Mesothelial cell of epicardium (in vitro differentiated cells): ENCODE data around the gene DCAF11. TPM values are rescaled to one million over a fixed set of nuclear protein-coding genes. Genes with fewer than 3 reads are reported as not detected.

ENCODE experiments used
- DNase-seq, 2 experiments: peaks; one replicate each; pipeline ENCODE4 v3.0.0; 2021; ENCODE audit warnings: low spot score in 2 of 2; ENCODE audit not compliant: unreplicated experiment in 2 of 2
- H3K27ac Mint-ChIP-seq: 2 replicates; pipeline ENCODE4 v1.8.0; 2021; ENCODE audit warnings: mixed read lengths
- H3K27me3 Mint-ChIP-seq: 2 replicates; pipeline ENCODE4 v1.8.0; 2021; ENCODE audit warnings: low read depth, mixed read lengths
- H3K36me3 Mint-ChIP-seq: 2 replicates; pipeline ENCODE4 v1.8.0; 2021; ENCODE audit warnings: mixed read lengths
- H3K4me1 Mint-ChIP-seq: 2 replicates; pipeline ENCODE4 v1.8.0; 2021; ENCODE audit warnings: mixed read lengths
- H3K4me3 Mint-ChIP-seq: 2 replicates; pipeline ENCODE4 v1.8.0; 2021; ENCODE audit warnings: mild to moderate bottlenecking, moderate library complexity, mixed read lengths
- H3K9me3 Mint-ChIP-seq: 2 replicates; pipeline ENCODE4 v1.8.0; 2021; ENCODE audit warnings: mixed read lengths
- CTCF ChIP-seq: fragments of 200-600 bp; sonication (generic); IDR thresholded peaks from one replicate; pipeline ENCODE4 v1.5.0; 2021; ENCODE audit warnings: antibody characterized with exemption; ENCODE audit not compliant: unreplicated experiment
- total RNA-seq: library from RNA; stranded (reverse); gene quantifications from 3 replicates; pipeline ENCODE4 v1.2.1, GENCODE V29; 2021

The DCAF11 gene
- total RNA-seq, 1 donor from 2014 or later, result 62.3 TPM

GRCh38 chr14:24092505-24093206 is 21.9 kb upstream of the DCAF11 start:
- H3K4me1 Mint-ChIP-seq, result peaks cover 22% of the 10 kb centered on the region
- peak overlapping the region; percentile 81 for H3K4me3 Mint-ChIP-seq
- peak overlapping the region; percentile 11 for H3K27ac Mint-ChIP-seq
- H3K36me3 Mint-ChIP-seq, result no peaks in the 10 kb centered on the region
- no peak for DNase-seq
- H3K27me3 Mint-ChIP-seq, result no peaks in the 10 kb centered on the region
- no peaks in the 10 kb centered on the region for H3K9me3 Mint-ChIP-seq
- TF ChIP-seq CTCF, result no peak

DNA sequence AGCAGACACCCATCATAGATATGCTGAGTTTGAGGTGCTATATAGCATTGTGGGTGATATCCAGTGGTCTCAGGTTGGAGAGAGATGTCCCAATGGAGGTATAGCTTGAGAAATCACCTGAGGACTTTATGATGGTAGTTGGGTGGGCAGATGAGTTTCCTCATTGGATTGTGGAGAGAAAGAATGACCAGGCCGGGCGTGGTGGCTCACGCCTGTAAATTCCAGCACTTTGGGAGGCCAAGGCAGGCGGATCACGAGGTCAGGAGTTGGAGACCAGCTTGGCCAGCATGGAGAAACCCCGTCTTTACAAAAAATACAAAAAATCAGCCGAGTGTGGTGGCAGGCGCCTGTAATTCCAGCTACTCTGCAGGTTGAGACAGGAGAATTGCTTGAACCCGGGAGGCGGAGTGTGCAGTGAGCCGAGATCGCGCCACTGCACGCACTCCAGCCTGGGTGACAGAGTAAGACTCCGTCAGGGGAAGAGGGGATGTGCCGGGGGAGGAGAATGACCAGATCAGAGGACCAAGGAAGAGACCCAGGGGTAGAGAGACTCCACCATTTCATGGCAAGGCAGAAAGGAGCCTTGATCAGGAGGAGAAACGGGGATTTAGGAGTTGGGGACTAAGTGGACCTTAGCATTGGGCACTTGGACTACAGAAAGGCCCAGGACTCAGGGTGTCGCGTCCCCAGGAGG is 21.2 kb upstream of the DCAF11 start:
- Mint-ChIP-seq H3K27ac (peak overlapping the region; percentile 11), H3K36me3 (no peaks in the 10 kb centered on the region), H3K27me3 (no peaks in the 10 kb centered on the region), H3K4me3 (peak overlapping the region; percentile 81), H3K9me3 (no peaks in the 10 kb centered on the region), H3K4me1 (peaks cover 22% of the 10 kb centered on the region)
- DNase-seq, result no peak
- TF ChIP-seq CTCF, result no peak

DNA sequence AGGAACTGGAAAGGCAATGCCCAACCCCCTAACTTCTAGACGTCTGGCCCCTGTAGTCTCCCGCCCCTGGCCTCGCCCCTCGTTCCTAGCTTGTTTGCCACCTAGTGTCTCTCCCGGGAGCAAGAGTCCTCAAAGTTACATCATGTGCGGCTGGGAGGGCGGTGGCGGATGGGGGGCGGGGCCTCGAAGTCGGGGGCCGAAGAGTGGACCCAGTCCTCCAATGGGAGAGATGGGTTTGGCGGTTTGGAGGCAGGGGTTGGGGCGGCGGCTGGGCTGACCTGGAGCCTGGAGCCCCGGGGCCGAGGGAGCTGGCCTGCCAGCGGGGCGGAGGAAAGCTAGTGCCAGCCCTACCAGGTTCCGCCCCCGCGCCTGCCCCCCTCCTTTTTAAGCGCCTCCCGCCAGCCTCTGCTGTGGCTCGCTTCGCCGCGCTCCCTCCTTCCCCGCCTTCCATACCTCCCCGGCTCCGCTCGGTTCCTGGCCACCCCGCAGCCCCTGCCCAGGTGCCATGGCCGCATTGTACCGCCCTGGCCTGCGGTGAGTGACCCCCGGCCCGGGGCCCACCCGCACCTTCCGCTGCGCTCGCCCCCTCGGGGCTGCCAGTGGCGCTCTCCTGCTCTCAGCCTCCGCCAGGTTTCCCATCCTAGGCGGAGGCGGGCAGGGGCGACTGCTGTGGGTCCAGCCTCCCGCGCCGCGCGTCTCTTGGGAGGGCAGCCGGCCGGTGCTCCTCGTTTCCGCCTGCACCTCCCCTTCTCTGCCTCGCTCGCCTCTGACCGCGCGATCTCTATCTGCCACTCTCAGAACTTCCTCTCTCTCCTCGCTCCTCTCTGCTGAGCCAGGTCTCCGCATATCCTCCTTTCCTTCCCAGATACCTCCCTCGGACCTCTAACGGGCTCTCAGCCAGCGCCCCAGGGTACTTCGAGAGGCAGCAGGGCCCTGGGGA is 20.4 kb upstream of the DCAF11 start, which contains the start of gene PCK2:
Gene PCK2 (plus strand): TSS at position 411 of the 940 bp plus-strand sequence. CDS start 95 bp downstream, at position 506.
- no peak for TF ChIP-seq CTCF
- peak within 1 kb of the TSS; percentile 75 for H3K27ac Mint-ChIP-seq
- DNase-seq, result peak; percentile 61 to 73

GRCh38 chr14:24094841-24095270 is 19.7 kb upstream of the DCAF11 start:
- no peak for TF ChIP-seq CTCF
- peak overlapping the region; percentile 81 for H3K4me3 Mint-ChIP-seq
- no peaks in the 10 kb centered on the region for H3K36me3 Mint-ChIP-seq
- H3K9me3 Mint-ChIP-seq, result no peaks in the 10 kb centered on the region
- peak overlapping the region; percentile 75 for H3K27ac Mint-ChIP-seq
- H3K4me1 Mint-ChIP-seq, result peaks cover 22% of the 10 kb centered on the region
- no peak for DNase-seq
- H3K27me3 Mint-ChIP-seq, result no peaks in the 10 kb centered on the region

More for the DNA sequence above, 20.4 kb upstream of the DCAF11 start, which contains the start of gene PCK2:
- H3K4me1 Mint-ChIP-seq, result peaks cover 22% of the 10 kb centered on the region
- no peaks in the 10 kb centered on the region for H3K9me3 Mint-ChIP-seq
- H3K27me3 Mint-ChIP-seq, result no peaks in the 10 kb centered on the region
- H3K36me3 Mint-ChIP-seq, result no peaks in the 10 kb centered on the region
- peak within 1 kb of the TSS; percentile 81 for H3K4me3 Mint-ChIP-seq

DNA sequence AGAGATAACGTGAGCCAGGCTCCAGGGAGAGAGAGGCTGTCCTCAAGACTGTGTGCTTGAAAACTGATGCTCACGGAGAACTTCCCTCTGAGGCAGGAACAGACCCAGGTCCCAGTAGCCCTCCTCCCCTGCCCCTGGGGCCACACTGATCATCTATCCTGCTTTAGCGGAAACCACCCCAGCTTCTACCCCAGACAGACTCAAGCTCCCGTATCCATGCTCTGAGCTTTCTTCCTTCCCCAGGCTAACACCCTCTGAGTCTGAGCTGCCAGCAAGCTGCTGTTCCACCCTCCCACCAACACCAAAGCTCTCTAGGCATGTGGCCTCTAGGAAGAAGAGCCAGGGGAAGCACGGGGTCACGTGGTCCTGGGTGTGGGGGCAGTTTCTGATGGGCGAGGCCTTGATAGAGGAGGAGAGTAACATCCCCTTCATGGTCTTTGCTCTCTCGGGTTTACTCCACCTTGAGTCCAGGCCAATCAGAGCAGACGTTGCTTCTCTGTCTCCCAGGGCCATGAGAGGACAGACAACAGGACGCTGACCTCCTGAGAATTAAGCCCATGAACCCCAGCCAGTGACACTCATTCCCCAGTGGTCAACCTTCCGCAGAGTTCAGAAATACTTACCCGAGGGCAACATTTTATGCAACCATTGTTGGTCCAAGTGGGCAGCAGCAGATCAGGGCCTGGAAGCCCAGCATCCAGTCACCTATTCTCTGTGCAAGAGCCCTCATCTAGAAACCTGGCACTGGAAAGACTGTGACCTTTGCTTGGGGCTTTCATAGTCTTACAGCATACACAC is 19.1 kb upstream of the DCAF11 start:
- no peaks in the 10 kb centered on the region for H3K36me3 Mint-ChIP-seq
- peaks cover 22% of the 10 kb centered on the region for H3K4me1 Mint-ChIP-seq
- H3K27ac Mint-ChIP-seq, result peak overlapping the region; percentile 75
- no peak for TF ChIP-seq CTCF
- H3K27me3 Mint-ChIP-seq, result no peaks in the 10 kb centered on the region
- H3K4me3 Mint-ChIP-seq, result peak overlapping the region; percentile 81
- no peak for DNase-seq
- H3K9me3 Mint-ChIP-seq, result no peaks in the 10 kb centered on the region
